ENCODE measurements around the gene UBLCP1.
A peak's percentile ranks its signal among the peaks of the same experiment; 100 is the strongest.

The UBLCP1 gene

GRCh38 chr5:159311063-159311462, 48.0 kb downstream of the UBLCP1 start:
- DNase-seq (ENCODE audit: low read depth in 2 of 2): no peak

- DNase-seq (ENCODE audit: low read depth in 2 of 2): no peak
These were observed 50.1 kb downstream of the UBLCP1 start for GRCh38 chr5:159313197-159313596.

- peak in 1 of 2 donors; percentile 12 for DNase-seq (ENCODE audit: low read depth in 2 of 2)
These were observed 53.7 kb downstream of the UBLCP1 start for GRCh38 chr5:159316519-159317383.

- DNase-seq (ENCODE audit: low read depth in 2 of 2): no peak
These were observed 54.8 kb downstream of the UBLCP1 start for GRCh38 chr5:159317849-159318248.

- DNase-seq (ENCODE audit: low read depth in 2 of 2): no peak
These were observed 55.4 kb downstream of the UBLCP1 start for GRCh38 chr5:159318448-159318847.

- DNase-seq (ENCODE audit: low read depth in 2 of 2): no peak
These were observed 56.3 kb downstream of the UBLCP1 start for GRCh38 chr5:159319363-159319762.

- no peak for DNase-seq (ENCODE audit: low read depth in 2 of 2)
These were observed 56.7 kb downstream of the UBLCP1 start for GRCh38 chr5:159319832-159320231.

- no peak for DNase-seq (ENCODE audit: low read depth in 2 of 2)
These were observed 59.1 kb downstream of the UBLCP1 start for GRCh38 chr5:159322180-159322579.

GRCh38 chr5:159324102-159324755, 61.1 kb downstream of the UBLCP1 start:
- DNase-seq (ENCODE audit: low read depth in 2 of 2): no peak

GRCh38 chr5:159324986-159325385, 61.9 kb downstream of the UBLCP1 start:
- no peak for DNase-seq (ENCODE audit: low read depth in 2 of 2)

- no peak for DNase-seq (ENCODE audit: low read depth in 2 of 2)
These were observed 67.2 kb downstream of the UBLCP1 start, which contains the start of gene IL12B for GRCh38 chr5:159330131-159330800. Gene IL12B (minus strand): TSS chr5:159330487. CDS start chr5:159326782, 3,705 bp downstream.

- DNase-seq (ENCODE audit: low read depth in 2 of 2): peak; percentile 45 to 48
These were observed 68.2 kb downstream of the UBLCP1 start for GRCh38 chr5:159331093-159331973.

- no peak for DNase-seq (ENCODE audit: low read depth in 2 of 2)
These were observed 69.9 kb downstream of the UBLCP1 start for GRCh38 chr5:159332800-159333544.

GRCh38 chr5:159333545-159333925, 70.4 kb downstream of the UBLCP1 start:
- no peak for DNase-seq (ENCODE audit: low read depth in 2 of 2)
